Activated CD4-positive, alpha-beta memory T cell treated with anti-CD3 and anti-CD28 coated beads, Interleukin-2, amount 10 ng/mL, durations not matched to agents 7 days and 5 days (primary cell): ENCODE measurements around the gene EPHA6. TPM values are rescaled to one million over a fixed set of nuclear protein-coding genes. Genes with fewer than 3 reads are reported as not detected.
"Not testable (repeated sequence)": the region's sequence is repeated elsewhere in the genome, so short reads cannot be mapped to it uniquely, and the experiment has no call there.

Experiments used
- CTCF ChIA-PET: fragments of 350-600 bp; sonication (Branson Sonifier 250); formaldehyde crosslinking; loops from one replicate; lab custom pipeline; 2021; ENCODE audit warnings: antibody characterized with exemption, inconsistent platforms; lab: Charles Lee
- POLR2A ChIA-PET: fragments of 350-600 bp; sonication (Branson Sonifier 250); formaldehyde crosslinking; loops from one replicate; lab custom pipeline; 2021; ENCODE audit warnings: antibody characterized with exemption; lab: Charles Lee
- DNase-seq: peaks from one replicate; pipeline ENCODE4 v3.0.0-alpha.2; 2020
- H3K27ac Mint-ChIP-seq: one replicate; pipeline ENCODE4 v1.8.0; 2021; ENCODE audit warnings: mild to moderate bottlenecking, mixed read lengths
- H3K27me3 Mint-ChIP-seq: one replicate; pipeline ENCODE4 v1.8.0; 2021; ENCODE audit warnings: mixed read lengths
- H3K36me3 Mint-ChIP-seq: one replicate; pipeline ENCODE4 v1.8.0; 2021; ENCODE audit warnings: low read depth, mixed read lengths
- H3K4me1 Mint-ChIP-seq: one replicate; pipeline ENCODE4 v1.8.0; 2021; ENCODE audit warnings: mixed read lengths
- H3K4me3 Mint-ChIP-seq: one replicate; pipeline ENCODE4 v1.8.0; 2021; ENCODE audit warnings: mild to moderate bottlenecking, mixed read lengths
- H3K9me3 Mint-ChIP-seq: one replicate; pipeline ENCODE4 v1.8.0; 2021; ENCODE audit warnings: mixed read lengths
- total RNA-seq, 2 experiments: library from RNA; stranded (reverse); gene quantifications; one replicate each; pipeline ENCODE4 v1.2.3, GENCODE V29; 2021

Gene EPHA6
- total RNA-seq, 2 experiments from 2014 or later = not detected

DNA sequence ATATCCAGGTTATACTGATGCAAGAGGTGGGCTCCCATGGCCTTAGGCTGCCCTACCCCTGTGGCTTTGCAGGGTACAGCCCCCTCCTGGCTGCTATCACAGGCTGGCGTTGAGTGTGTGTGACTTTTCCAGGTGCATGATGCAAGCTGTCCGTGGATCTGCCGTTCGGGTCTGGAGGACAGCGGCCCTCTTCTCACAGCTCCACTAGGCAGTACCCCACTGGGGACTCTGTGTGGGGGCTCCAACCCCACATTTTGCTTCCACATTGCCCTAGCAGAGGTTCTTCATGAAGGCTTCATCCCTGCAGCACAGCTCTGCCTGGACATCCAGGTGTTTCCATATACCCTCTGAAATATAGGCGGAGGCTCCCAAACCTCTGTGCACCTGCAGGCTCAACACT is 610.6 kb downstream of the EPHA6 start:
- no peaks in the 10 kb centered on the region for H3K36me3 Mint-ChIP-seq
- no peak for DNase-seq

GRCh38 chr3:97430601-97431000 is 616.2 kb downstream of the EPHA6 start:
- Mint-ChIP-seq H3K4me1 (no peaks in the 10 kb centered on the region), H3K9me3 (no peaks in the 10 kb centered on the region), H3K4me3 (no peak overlapping the region), H3K36me3 (no peaks in the 10 kb centered on the region), H3K27me3 (no peaks in the 10 kb centered on the region), H3K27ac (no peak overlapping the region)
- ChIA-PET POLR2A (no interaction called here), CTCF (no interaction called here)
- DNase-seq = no peak

More for the DNA sequence above, 610.6 kb downstream of the EPHA6 start:
- no peaks in the 10 kb centered on the region for H3K4me1 Mint-ChIP-seq
- peaks cover 3% of the 10 kb centered on the region for H3K9me3 Mint-ChIP-seq
- POLR2A ChIA-PET = no interaction called here
- no peak overlapping the region for H3K27ac Mint-ChIP-seq
- H3K4me3 Mint-ChIP-seq = no peak overlapping the region
- CTCF ChIA-PET = interaction anchor here (0.6 kb wide), 1 partner anchor 1592 kb away, joined by 3 read pairs; no protein-coding TSS in a partner anchor
- H3K27me3 Mint-ChIP-seq = no peaks in the 10 kb centered on the region

GRCh38 chr3:97432914-97433313 is 618.5 kb downstream of the EPHA6 start:
- H3K9me3 Mint-ChIP-seq = no peaks in the 10 kb centered on the region
- H3K36me3 Mint-ChIP-seq = no peaks in the 10 kb centered on the region
- H3K4me1 Mint-ChIP-seq = no peaks in the 10 kb centered on the region
- H3K4me3 Mint-ChIP-seq = no peak overlapping the region
- ChIA-PET CTCF (no interaction called here), POLR2A (no interaction called here)
- no peaks in the 10 kb centered on the region for H3K27me3 Mint-ChIP-seq
- H3K27ac Mint-ChIP-seq = no peak overlapping the region
- no peak for DNase-seq

DNA sequence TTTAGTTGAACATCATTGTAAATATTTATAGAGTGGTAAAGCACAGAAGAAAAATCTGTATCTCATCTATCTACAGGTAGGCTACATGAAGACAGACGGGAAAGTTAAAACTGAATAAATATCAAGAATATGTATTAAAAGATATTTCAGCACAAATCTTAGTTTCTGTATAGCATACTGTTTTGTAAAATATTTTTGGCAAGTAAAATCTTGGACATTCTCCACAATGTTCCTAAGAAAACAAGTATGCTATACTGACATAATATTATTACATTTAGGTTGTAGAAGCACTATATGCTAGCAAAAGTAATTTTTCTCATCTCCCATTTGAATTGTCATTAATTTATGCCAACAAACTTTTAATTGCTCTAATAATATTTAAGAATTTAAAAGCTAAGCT is 623.7 kb downstream of the EPHA6 start:
- CTCF ChIA-PET = no interaction called here
- DNase-seq = no peak

GRCh38 chr3:97439373-97439772 is 625.0 kb downstream of the EPHA6 start:
- no peak overlapping the region for H3K27ac Mint-ChIP-seq
- no peaks in the 10 kb centered on the region for H3K4me1 Mint-ChIP-seq
- H3K36me3 Mint-ChIP-seq = no peaks in the 10 kb centered on the region
- peaks cover 2% of the 10 kb centered on the region for H3K9me3 Mint-ChIP-seq
- ChIA-PET CTCF (no interaction called here), POLR2A (no interaction called here)
- DNase-seq = no peak
- H3K27me3 Mint-ChIP-seq = no peaks in the 10 kb centered on the region
- H3K4me3 Mint-ChIP-seq = no peak overlapping the region

More for the DNA sequence above, 623.7 kb downstream of the EPHA6 start:
- Mint-ChIP-seq H3K4me3 (no peak overlapping the region), H3K9me3 (peaks cover 2% of the 10 kb centered on the region), H3K27me3 (no peaks in the 10 kb centered on the region), H3K27ac (no peak overlapping the region), H3K36me3 (no peaks in the 10 kb centered on the region), H3K4me1 (no peaks in the 10 kb centered on the region)
- POLR2A ChIA-PET = no interaction called here

GRCh38 chr3:97464035-97464434 is 649.6 kb downstream of the EPHA6 start:
- H3K27ac Mint-ChIP-seq = no peak overlapping the region
- H3K36me3 Mint-ChIP-seq = no peaks in the 10 kb centered on the region
- CTCF ChIA-PET = no interaction called here
- no peaks in the 10 kb centered on the region for H3K4me1 Mint-ChIP-seq
- POLR2A ChIA-PET = no interaction called here
- H3K9me3 Mint-ChIP-seq = no peaks in the 10 kb centered on the region
- no peak overlapping the region for H3K4me3 Mint-ChIP-seq
- no peaks in the 10 kb centered on the region for H3K27me3 Mint-ChIP-seq
- no peak for DNase-seq

DNA sequence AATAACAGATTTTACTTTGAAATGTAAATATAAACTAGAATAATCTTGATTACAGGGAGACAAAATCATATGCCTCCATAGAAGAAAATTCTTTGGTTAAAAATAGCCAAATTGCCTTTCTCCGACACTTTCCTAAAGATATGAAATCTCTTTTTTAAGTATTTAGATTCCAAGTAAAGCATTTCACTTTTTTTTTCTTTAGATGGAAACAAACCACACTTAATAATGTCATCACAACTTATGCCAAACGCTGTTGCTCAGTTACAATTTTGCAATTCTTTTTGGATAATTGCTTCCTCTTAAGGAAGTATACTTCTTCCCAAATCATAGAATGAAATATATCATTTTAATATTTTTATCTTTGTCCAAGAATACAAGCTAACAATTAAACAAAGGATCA is 656.1 kb downstream of the EPHA6 start:
- DNase-seq = no peak
- Mint-ChIP-seq H3K9me3 (no peaks in the 10 kb centered on the region), H3K27me3 (no peaks in the 10 kb centered on the region), H3K36me3 (no peaks in the 10 kb centered on the region), H3K4me3 (no peak overlapping the region), H3K27ac (no peak overlapping the region), H3K4me1 (no peaks in the 10 kb centered on the region)
- ChIA-PET POLR2A (no interaction called here), CTCF (no interaction called here)

DNA sequence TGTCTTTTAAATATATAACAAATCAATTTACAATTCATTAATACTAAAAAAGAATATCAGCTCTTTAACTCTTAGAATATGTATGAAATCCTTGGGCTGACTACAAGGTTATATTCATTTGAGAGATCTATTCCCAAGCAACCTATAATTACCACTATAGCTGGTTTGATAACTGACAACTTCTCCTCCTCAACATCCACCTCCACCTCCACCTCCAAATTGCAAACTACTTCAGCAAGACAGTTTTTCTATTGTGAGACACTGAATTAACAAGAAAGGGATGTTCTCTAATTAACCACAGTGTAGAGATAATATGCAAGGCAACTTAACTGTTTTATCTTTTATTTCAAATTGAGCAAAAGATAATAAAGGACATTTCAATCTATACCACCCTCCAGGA is 665.3 kb downstream of the EPHA6 start:
- Mint-ChIP-seq H3K27me3 (no peaks in the 10 kb centered on the region), H3K4me1 (no peaks in the 10 kb centered on the region), H3K36me3 (no peaks in the 10 kb centered on the region), H3K4me3 (no peak overlapping the region), H3K9me3 (peaks cover 2% of the 10 kb centered on the region), H3K27ac (no peak overlapping the region)
- DNase-seq = no peak
- ChIA-PET POLR2A (no interaction called here), CTCF (no interaction called here)

GRCh38 chr3:97480696-97481289 is 666.4 kb downstream of the EPHA6 start:
- H3K9me3 Mint-ChIP-seq, H3K27me3 Mint-ChIP-seq, DNase-seq, H3K4me1 Mint-ChIP-seq, H3K4me3 Mint-ChIP-seq, CTCF ChIA-PET, H3K36me3 Mint-ChIP-seq, H3K27ac Mint-ChIP-seq, POLR2A ChIA-PET: not testable (repeated sequence)

GRCh38 chr3:97481416-97481815 is 667.0 kb downstream of the EPHA6 start:
- H3K9me3 Mint-ChIP-seq = peaks cover 2% of the 10 kb centered on the region
- POLR2A ChIA-PET = no interaction called here
- H3K36me3 Mint-ChIP-seq = no peaks in the 10 kb centered on the region
- no peak overlapping the region for H3K27ac Mint-ChIP-seq
- H3K4me1 Mint-ChIP-seq = no peaks in the 10 kb centered on the region
- no peaks in the 10 kb centered on the region for H3K27me3 Mint-ChIP-seq
- H3K4me3 Mint-ChIP-seq = no peak overlapping the region
- CTCF ChIA-PET = no interaction called here
- DNase-seq = no peak

- H3K27me3 Mint-ChIP-seq = no peaks in the 10 kb centered on the region
- peaks cover 2% of the 10 kb centered on the region for H3K9me3 Mint-ChIP-seq
- H3K27ac Mint-ChIP-seq = no peak overlapping the region
- ChIA-PET CTCF (no interaction called here), POLR2A (no interaction called here)
- H3K36me3 Mint-ChIP-seq = no peaks in the 10 kb centered on the region
- DNase-seq = no peak
- no peak overlapping the region for H3K4me3 Mint-ChIP-seq
- no peaks in the 10 kb centered on the region for H3K4me1 Mint-ChIP-seq
Observed at GRCh38 chr3:97485206-97485605, 670.8 kb downstream of the EPHA6 start.

GRCh38 chr3:97487587-97487986 is 673.2 kb downstream of the EPHA6 start:
- no peak overlapping the region for H3K4me3 Mint-ChIP-seq
- H3K36me3 Mint-ChIP-seq = no peaks in the 10 kb centered on the region
- ChIA-PET CTCF (no interaction called here), POLR2A (no interaction called here)
- H3K27me3 Mint-ChIP-seq = no peaks in the 10 kb centered on the region
- H3K27ac Mint-ChIP-seq = no peak overlapping the region
- no peaks in the 10 kb centered on the region for H3K4me1 Mint-ChIP-seq
- no peak for DNase-seq
- peaks cover 2% of the 10 kb centered on the region for H3K9me3 Mint-ChIP-seq

- Mint-ChIP-seq H3K9me3 (no peaks in the 10 kb centered on the region), H3K4me3 (no peak overlapping the region), H3K27ac (no peak overlapping the region), H3K36me3 (no peaks in the 10 kb centered on the region), H3K27me3 (no peaks in the 10 kb centered on the region), H3K4me1 (no peaks in the 10 kb centered on the region)
- ChIA-PET POLR2A (no interaction called here), CTCF (interaction anchor here (1.5 kb wide), 1 partner anchor 231 kb away, joined by 3 read pairs; no protein-coding TSS in a partner anchor)
- DNase-seq = no peak
Observed at GRCh38 chr3:97488741-97489140, 674.3 kb downstream of the EPHA6 start.

DNA sequence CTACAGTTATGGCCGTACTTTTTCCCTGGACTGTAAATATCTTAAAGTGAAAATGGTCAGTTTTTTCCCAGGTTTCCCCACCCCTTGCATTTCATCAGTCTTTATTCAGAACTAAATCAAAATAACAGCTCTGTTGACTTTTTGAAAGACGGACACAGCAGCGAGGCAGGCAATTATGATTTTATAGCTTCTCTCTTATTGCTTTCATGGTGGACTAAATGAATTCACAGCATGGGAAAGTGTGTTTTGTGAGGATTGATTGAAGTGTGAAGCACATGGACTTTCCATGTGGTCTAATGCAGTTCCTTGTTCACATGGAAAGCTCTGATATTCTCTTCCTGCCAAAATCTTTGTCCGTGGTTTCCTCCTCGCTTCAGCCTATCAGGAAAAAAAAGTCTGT is 681.5 kb downstream of the EPHA6 start:
- ChIA-PET CTCF (no interaction called here), POLR2A (no interaction called here)
- no peak for DNase-seq
- H3K27ac Mint-ChIP-seq = no peak overlapping the region
- no peaks in the 10 kb centered on the region for H3K36me3 Mint-ChIP-seq
- no peaks in the 10 kb centered on the region for H3K4me1 Mint-ChIP-seq
- no peak overlapping the region for H3K4me3 Mint-ChIP-seq
- no peaks in the 10 kb centered on the region for H3K9me3 Mint-ChIP-seq
- no peaks in the 10 kb centered on the region for H3K27me3 Mint-ChIP-seq
